SH-SY5Y (cell line): ENCODE results near the gene CTSD.

Experiments
- GATA2 ChIP-seq: IDR thresholded peaks from 2 replicates; pipeline ENCODE4 v1.6.1; 2011; ENCODE audit warnings: mild to moderate bottlenecking, low read depth, low read length
- GATA3 ChIP-seq: IDR thresholded peaks from 2 replicates; pipeline ENCODE4 v1.6.1; 2011; ENCODE audit warnings: low read depth, mild to moderate bottlenecking, low read length, moderate library complexity

DNA sequence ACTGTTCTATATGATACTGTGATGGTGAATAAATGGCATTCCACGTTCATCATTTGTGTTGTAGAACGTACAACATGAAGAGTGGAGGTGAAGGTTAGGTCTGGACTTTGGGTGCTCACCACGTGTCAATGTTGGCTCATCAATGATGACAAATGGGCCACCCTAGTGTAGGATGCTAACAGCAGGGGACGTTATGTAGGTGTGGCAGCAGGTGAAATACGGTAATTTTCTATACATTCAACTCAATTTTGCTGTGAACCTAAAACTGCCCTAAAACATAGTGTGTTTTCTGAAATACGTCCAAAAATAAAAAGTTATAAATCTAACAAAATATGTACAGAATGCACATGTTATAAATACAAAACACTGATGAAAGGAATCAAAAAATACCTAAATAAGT is 60.6 kb downstream of the CTSD start:
- TF ChIP-seq GATA2 (no peak), GATA3 (no peak)
